Ishikawa (cell line): ENCODE results near the gene PCSK7.

ENCODE experiments used
- CEBPB ChIP-seq: IDR thresholded peaks from 2 replicates; pipeline ENCODE4 v1.6.1; 2012
- CREB1 ChIP-seq: IDR thresholded peaks from 2 replicates; pipeline ENCODE4 v1.6.1; 2012; ENCODE audit warnings: low read depth
- EGR1 ChIP-seq: IDR thresholded peaks from 2 replicates; pipeline ENCODE4 v1.6.1; 2012
- EP300 ChIP-seq: IDR thresholded peaks from 2 replicates; pipeline ENCODE4 v1.6.1; 2012; ENCODE audit warnings: borderline replicate concordance
- FOXM1 ChIP-seq: IDR thresholded peaks from 2 replicates; pipeline ENCODE4 v1.6.1; 2012; ENCODE audit warnings: low read depth, borderline replicate concordance
- MAX ChIP-seq: IDR thresholded peaks from 2 replicates; pipeline ENCODE4 v1.6.1; 2012
- NFIC ChIP-seq: IDR thresholded peaks from 2 replicates; pipeline ENCODE4 v1.6.1; 2012
- RAD21 ChIP-seq: IDR thresholded peaks from 2 replicates; pipeline ENCODE4 v1.6.1; 2012; ENCODE audit warnings: low read depth
- TAF1 ChIP-seq: IDR thresholded peaks from 2 replicates; pipeline ENCODE4 v1.6.1; 2012; ENCODE audit warnings: low read depth, mild to moderate bottlenecking
- TCF12 ChIP-seq: IDR thresholded peaks from 2 replicates; pipeline ENCODE4 v1.6.1; 2012; ENCODE audit warnings: low read depth
- TEAD4 ChIP-seq: IDR thresholded peaks from 2 replicates; pipeline ENCODE4 v1.6.1; 2012
- USF1 ChIP-seq: IDR thresholded peaks from 2 replicates; pipeline ENCODE4 v1.6.1; 2012
- YY1 ChIP-seq: IDR thresholded peaks from 2 replicates; pipeline ENCODE4 v1.6.1; 2012; ENCODE audit warnings: low read depth
- ZBTB7A ChIP-seq: IDR thresholded peaks from 2 replicates; pipeline ENCODE4 v1.6.1; 2012; ENCODE audit warnings: low read depth
- TF ChIP-seq, protein P1 (sequence below): IDR thresholded peaks from 2 replicates; pipeline ENCODE4 v1.6.1; 2012; ENCODE audit warnings: low read depth, mild to moderate bottlenecking

Gene PCSK7

DNA sequence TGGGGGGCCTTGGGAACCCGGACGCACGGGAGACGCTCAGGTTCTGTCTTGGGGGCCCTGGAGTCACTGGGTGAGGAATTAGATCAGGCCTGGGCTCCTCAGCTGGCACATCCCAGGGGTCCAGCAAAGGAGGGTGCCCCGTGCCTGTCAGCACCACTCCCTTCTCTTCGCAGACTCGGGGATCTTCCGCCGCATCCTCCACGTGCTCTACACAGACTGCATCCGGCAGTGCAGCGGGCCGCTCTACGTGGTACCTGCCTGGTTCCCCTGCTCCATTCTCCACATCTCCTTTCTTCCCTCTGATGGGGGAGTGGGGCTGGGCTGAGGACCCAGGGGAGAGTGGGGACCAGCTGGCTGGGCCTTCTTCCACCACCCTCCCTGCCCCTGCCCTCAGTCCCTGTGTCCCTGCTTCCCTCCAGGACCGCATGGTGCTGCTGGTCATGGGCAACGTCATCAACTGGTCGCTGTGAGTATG is 39.4 kb downstream of the PCSK7 start:
- TF ChIP-seq CREB1: no peak
- no peak for TF ChIP-seq MAX
- TF ChIP-seq YY1: no peak
- no peak for TF ChIP-seq ZBTB7A
- no peak for TF ChIP-seq USF1
- TF ChIP-seq CEBPB: no peak
- no peak for TF ChIP-seq TCF12
- TF ChIP-seq FOXM1: no peak
- TF ChIP-seq NFIC: no peak
- TF ChIP-seq TEAD4: no peak

DNA sequence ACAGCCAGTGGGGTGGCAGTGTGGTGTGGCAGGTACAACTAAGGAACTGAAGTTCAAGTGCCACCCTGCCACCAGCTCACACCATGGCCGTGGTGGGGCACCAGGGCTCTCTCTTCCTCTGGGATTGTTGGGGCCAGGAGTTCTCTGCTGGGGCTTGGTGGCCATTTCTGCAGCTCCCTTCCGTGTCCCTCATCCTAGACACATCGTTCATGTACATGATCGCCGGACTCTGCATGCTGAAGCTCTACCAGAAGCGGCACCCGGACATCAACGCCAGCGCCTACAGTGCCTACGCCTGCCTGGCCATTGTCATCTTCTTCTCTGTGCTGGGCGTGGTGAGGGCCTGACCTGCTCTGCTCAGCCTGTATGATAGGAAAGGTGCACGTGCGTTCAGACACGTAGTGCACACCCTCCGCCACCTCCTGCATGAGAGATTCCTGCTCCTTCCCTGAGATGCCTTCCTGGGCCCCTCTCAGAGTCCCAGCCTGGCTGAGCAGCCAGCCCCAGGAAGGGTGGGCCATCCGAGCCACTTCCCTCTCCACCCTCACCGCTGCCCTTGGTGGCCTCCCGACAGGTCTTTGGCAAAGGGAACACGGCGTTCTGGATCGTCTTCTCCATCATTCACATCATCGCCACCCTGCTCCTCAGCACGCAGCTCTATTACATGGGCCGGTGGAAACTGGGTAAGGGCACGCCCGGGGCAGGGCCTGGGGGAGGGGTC is 40.0 kb downstream of the PCSK7 start:
- TF ChIP-seq NFIC: no peak

DNA sequence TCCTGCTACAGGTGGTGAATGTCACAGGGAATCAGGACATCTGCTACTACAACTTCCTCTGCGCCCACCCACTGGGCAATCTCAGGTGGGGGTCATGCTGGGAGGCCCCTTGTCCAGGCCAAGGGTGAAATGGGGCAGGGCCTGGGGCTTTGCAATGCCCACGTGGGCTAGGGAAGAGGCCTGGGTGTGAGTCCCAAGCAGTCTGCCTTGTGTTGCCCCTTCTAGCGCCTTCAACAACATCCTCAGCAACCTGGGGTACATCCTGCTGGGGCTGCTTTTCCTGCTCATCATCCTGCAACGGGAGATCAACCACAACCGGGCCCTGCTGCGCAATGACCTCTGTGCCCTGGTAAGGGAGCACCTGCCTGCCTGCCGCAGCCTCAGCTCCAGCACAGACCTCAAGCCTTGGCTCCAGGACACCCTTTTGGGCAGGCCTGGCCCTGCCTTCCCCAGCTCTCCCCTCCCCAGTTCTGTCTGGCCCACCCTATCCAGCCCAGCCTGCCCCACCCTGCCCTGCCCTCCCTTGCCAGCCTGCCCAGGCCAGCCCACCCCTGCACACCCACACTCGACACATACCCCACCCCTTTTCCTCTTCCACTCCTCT is 41.8 kb downstream of the PCSK7 start:
- TF ChIP-seq YY1 (no peak), RAD21 (no peak), FOXM1 (no peak), CEBPB (no peak), USF1 (no peak), TCF12 (no peak), NFIC (no peak), CREB1 (no peak), EP300 (no peak), EGR1 (no peak), MAX (no peak), TEAD4 (no peak)
- TF ChIP-seq, protein P1, sequence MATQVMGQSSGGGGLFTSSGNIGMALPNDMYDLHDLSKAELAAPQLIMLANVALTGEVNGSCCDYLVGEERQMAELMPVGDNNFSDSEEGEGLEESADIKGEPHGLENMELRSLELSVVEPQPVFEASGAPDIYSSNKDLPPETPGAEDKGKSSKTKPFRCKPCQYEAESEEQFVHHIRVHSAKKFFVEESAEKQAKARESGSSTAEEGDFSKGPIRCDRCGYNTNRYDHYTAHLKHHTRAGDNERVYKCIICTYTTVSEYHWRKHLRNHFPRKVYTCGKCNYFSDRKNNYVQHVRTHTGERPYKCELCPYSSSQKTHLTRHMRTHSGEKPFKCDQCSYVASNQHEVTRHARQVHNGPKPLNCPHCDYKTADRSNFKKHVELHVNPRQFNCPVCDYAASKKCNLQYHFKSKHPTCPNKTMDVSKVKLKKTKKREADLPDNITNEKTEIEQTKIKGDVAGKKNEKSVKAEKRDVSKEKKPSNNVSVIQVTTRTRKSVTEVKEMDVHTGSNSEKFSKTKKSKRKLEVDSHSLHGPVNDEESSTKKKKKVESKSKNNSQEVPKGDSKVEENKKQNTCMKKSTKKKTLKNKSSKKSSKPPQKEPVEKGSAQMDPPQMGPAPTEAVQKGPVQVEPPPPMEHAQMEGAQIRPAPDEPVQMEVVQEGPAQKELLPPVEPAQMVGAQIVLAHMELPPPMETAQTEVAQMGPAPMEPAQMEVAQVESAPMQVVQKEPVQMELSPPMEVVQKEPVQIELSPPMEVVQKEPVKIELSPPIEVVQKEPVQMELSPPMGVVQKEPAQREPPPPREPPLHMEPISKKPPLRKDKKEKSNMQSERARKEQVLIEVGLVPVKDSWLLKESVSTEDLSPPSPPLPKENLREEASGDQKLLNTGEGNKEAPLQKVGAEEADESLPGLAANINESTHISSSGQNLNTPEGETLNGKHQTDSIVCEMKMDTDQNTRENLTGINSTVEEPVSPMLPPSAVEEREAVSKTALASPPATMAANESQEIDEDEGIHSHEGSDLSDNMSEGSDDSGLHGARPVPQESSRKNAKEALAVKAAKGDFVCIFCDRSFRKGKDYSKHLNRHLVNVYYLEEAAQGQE: no peak

- TF ChIP-seq CEBPB (no peak), EP300 (no peak), ZBTB7A (no peak), TAF1 (no peak), CREB1 (no peak), RAD21 (no peak), USF1 (no peak), FOXM1 (no peak), TEAD4 (no peak), NFIC (no peak), TCF12 (no peak), MAX (no peak), YY1 (no peak), EGR1 (no peak)
- TF ChIP-seq, protein P1: no peak
These were observed 42.5 kb downstream of the PCSK7 start for GRCh38 chr11:117189191-117189940.

- no peak for TF ChIP-seq ZBTB7A
- TF ChIP-seq NFIC: no peak
- no peak for TF ChIP-seq TEAD4
- no peak for TF ChIP-seq TCF12
- TF ChIP-seq, protein P1: no peak
- no peak for TF ChIP-seq RAD21
- no peak for TF ChIP-seq CEBPB
- no peak for TF ChIP-seq EP300
- TF ChIP-seq USF1: no peak
These were observed 43.2 kb downstream of the PCSK7 start for GRCh38 chr11:117188620-117189081.
